Activated CD4-positive, alpha-beta T cell treated with anti-CD3 and anti-CD28 coated beads for 36 hours (primary cell): ENCODE results near the gene COPZ1. TPM values are rescaled to one million over a fixed set of nuclear protein-coding genes. Genes with fewer than 3 reads are reported as not detected.

ENCODE experiments used
- ATAC-seq: fragments of 200-7000 bp; cut with Tn5 transposase; one replicate; pipeline ENCODE4 v1.10.0; 2021; ENCODE audit warnings: mild to moderate bottlenecking, moderate library complexity
- CTCF ChIA-PET: fragments of 350-600 bp; sonication (Branson Sonifier 250); formaldehyde crosslinking; loops from one replicate; lab custom pipeline; 2021; ENCODE audit warnings: antibody characterized with exemption; lab: Charles Lee
- POLR2A ChIA-PET: fragments of 350-600 bp; sonication (Branson Sonifier 250); formaldehyde crosslinking; loops from one replicate; lab custom pipeline; 2021; ENCODE audit warnings: antibody characterized with exemption, inconsistent platforms; lab: Charles Lee
- DNase-seq: peaks from one replicate; pipeline ENCODE4 v3.0.0-alpha.2; 2020
- H3K27ac Mint-ChIP-seq: one replicate; pipeline ENCODE4 v1.8.0; 2021; ENCODE audit warnings: mixed read lengths
- H3K27me3 Mint-ChIP-seq: one replicate; pipeline ENCODE4 v1.8.0; 2021; ENCODE audit warnings: mixed read lengths
- H3K36me3 Mint-ChIP-seq: one replicate; pipeline ENCODE4 v1.8.0; 2021; ENCODE audit warnings: low read depth, mixed read lengths
- H3K4me1 Mint-ChIP-seq: one replicate; pipeline ENCODE4 v1.8.0; 2021; ENCODE audit warnings: mixed read lengths
- H3K4me3 Mint-ChIP-seq: one replicate; pipeline ENCODE4 v1.8.0; 2021; ENCODE audit warnings: mild to moderate bottlenecking, moderate library complexity, mixed read lengths
- H3K9me3 Mint-ChIP-seq: one replicate; pipeline ENCODE4 v1.8.0; 2021; ENCODE audit warnings: low read depth, mixed read lengths
- intact Hi-C, 2 experiments: fragments of 100-400 bp; cut with DNase I in 1 of 2; cut with micrococcal nuclease in 1 of 2; formaldehyde crosslinking; loops; one replicate each; pipeline versions ENCODE4 v1.14.2 to v1.15.1; 2022 to 2024; cut with DNase I, micrococcal nuclease
- total RNA-seq, 2 experiments: library from RNA; stranded (reverse); gene quantifications; one replicate each; pipeline ENCODE4 v1.2.3, GENCODE V29; 2021

COPZ1 gene
- total RNA-seq, 2 experiments from 2014 or later = 95.2 to 98.7 TPM

DNA sequence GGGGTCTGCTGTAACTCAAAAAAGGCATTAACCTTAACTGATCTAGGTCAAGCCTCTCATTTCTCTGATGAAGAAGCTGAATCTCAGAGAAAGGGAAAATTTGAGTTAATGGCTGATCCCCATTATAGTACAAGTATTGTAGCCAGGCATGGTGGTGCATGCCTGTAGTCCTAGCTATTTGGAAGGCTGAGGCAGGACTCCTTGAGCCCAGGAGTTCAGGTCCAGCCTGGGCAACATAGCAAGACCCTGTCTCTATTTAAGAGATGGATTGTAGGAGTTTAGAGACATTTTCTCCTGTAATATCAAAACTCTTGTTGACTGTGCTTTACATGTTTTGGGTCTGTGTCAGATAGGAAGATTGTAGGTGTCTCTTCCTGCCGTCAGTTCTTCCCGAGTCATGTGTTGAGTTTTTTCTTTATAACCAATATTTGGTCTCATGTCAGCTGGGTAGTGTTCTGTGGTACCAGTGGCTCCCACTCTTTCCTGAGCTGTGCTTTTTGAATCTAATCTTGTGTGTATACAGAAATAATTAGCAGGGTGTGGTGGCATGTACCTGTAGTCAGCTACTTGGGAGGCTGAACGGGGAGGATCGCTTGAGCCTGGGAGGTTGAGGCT lies 8.6 kb downstream of the COPZ1 start:
- H3K9me3 Mint-ChIP-seq = no peaks in the 10 kb centered on the region
- intact Hi-C loops = loop anchor here in 1 of 2 experiments (2.0 kb wide), 1 partner anchor 25 kb away; no protein-coding TSS in a partner anchor
- H3K36me3 Mint-ChIP-seq = peaks cover 3% of the 10 kb centered on the region
- ATAC-seq (peak; percentile 73), DNase-seq (no peak)
- H3K27me3 Mint-ChIP-seq = no peaks in the 10 kb centered on the region
- POLR2A ChIA-PET = interaction anchor here (0.6 kb wide), 1 partner anchor 55 kb away, joined by 3 read pairs; no protein-coding TSS in a partner anchor
- H3K4me3 Mint-ChIP-seq = no peak overlapping the region
- peaks cover 41% of the 10 kb centered on the region for H3K4me1 Mint-ChIP-seq
- CTCF ChIA-PET = interaction anchor here (0.6 to 6.9 kb wide), 20 partner anchors 7 to 132 kb away, joined by 3 to 85 read pairs (median 4); partner anchors contain the start of genes COPZ1 and NFE2
- H3K27ac Mint-ChIP-seq = no peak overlapping the region

- Mint-ChIP-seq H3K27me3 (no peaks in the 10 kb centered on the region), H3K9me3 (no peaks in the 10 kb centered on the region), H3K4me3 (no peak overlapping the region), H3K27ac (no peak overlapping the region), H3K4me1 (peaks cover 13% of the 10 kb centered on the region), H3K36me3 (peaks cover 15% of the 10 kb centered on the region)
- ATAC-seq = no peak
- no peak for DNase-seq
- CTCF ChIA-PET = interaction anchor here (0.5 to 6.9 kb wide), 24 partner anchors 10 to 342 kb away, joined by 3 to 85 read pairs (median 7); partner anchors contain the start of genes COPZ1 and NFE2
- POLR2A ChIA-PET = no interaction called here
- intact Hi-C loops = loop anchor here in 1 of 2 experiments (2.0 kb wide), 1 partner anchor 31 kb away; no protein-coding TSS in a partner anchor
These were observed 12.4 kb downstream of the COPZ1 start for GRCh38 chr12:54337280-54337842.

DNA sequence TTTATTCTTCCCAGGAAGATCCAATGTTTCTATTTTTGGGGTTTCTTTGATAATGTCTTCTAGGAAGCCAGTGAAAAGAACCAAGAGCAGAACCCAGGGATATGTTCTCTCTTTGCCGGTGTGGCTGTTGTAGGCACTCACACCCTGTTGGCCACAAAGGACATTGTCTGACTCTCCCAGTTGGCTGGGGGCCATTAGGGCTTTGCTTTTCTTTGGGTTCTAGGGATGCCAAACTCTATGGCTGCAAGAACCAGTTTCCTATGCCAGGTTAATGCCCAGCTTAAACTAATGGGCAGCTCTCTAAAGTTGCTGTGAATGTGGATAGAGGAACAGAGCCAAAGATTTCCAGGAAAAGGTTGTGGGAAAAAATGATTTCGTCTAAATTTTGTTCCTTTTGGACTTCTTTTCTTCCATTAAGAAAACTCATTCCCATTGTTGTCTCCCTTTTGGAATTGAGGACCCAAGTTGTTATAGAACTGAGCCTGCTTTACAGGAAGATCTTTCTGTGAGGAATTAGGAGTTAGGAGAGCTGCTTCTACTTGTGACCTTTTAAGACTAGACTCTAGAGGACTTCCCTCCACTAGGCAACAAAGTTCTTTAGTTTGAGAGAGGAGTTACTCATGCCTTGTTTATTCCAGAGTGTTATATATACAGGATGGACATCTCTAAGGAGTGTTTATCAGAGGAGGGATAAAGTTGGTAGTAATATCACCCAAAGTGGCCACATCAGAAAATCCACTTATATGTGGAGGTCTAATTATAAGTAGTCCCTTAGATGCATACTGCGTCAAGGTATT lies 13.1 kb downstream of the COPZ1 start:
- DNase-seq (no peak), ATAC-seq (no peak)
- Mint-ChIP-seq H3K27ac (no peak overlapping the region), H3K36me3 (peaks cover 18% of the 10 kb centered on the region), H3K4me3 (no peak overlapping the region), H3K9me3 (no peaks in the 10 kb centered on the region), H3K27me3 (no peaks in the 10 kb centered on the region), H3K4me1 (peaks cover 13% of the 10 kb centered on the region)
- POLR2A ChIA-PET = no interaction called here
- CTCF ChIA-PET = interaction anchor here (0.5 to 6.9 kb wide), 23 partner anchors 9 to 1402 kb away, joined by 3 to 85 read pairs (median 7); partner anchors contain the start of genes COPZ1 and NFE2
- intact Hi-C loops = loop anchor here in 1 of 2 experiments (2.0 kb wide), 1 partner anchor 31 kb away; no protein-coding TSS in a partner anchor

GRCh38 chr12:54338698-54339296 lies 13.9 kb downstream of the COPZ1 start:
- POLR2A ChIA-PET = no interaction called here
- intact Hi-C loops = no loop called here
- H3K36me3 Mint-ChIP-seq = peaks cover 23% of the 10 kb centered on the region
- H3K4me1 Mint-ChIP-seq = peaks cover 6% of the 10 kb centered on the region
- H3K4me3 Mint-ChIP-seq = no peak overlapping the region
- ATAC-seq (no peak), DNase-seq (no peak)
- H3K27ac Mint-ChIP-seq = no peak overlapping the region
- CTCF ChIA-PET = interaction anchor here (0.6 to 6.9 kb wide), 7 partner anchors 12 to 1401 kb away, joined by 3 to 85 read pairs (median 7); no protein-coding TSS in a partner anchor
- no peaks in the 10 kb centered on the region for H3K9me3 Mint-ChIP-seq
- no peaks in the 10 kb centered on the region for H3K27me3 Mint-ChIP-seq

DNA sequence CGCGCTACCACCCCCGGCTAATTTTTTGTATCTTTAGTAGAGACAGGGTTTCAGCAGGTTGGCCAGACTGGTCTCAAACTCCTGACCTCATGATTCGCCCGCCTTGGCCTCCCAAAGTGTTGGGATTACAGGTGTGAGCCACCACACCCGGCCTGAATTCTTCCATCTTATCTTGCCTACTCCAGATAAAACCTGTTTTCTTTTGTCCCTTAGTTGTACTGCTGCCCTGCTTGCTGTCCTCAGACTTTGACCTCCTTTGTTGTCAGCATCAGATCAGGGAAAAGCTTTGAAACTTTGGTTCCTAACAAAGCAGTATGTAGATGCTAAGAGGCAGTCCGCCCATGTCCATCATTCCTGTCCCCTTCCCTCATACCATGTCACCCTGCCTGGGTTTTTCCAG lies 15.9 kb downstream of the COPZ1 start:
- Mint-ChIP-seq H3K27ac (no peak overlapping the region), H3K36me3 (peaks cover 34% of the 10 kb centered on the region), H3K9me3 (no peaks in the 10 kb centered on the region), H3K4me1 (peaks cover 5% of the 10 kb centered on the region), H3K4me3 (no peak overlapping the region), H3K27me3 (no peaks in the 10 kb centered on the region)
- intact Hi-C loops = no loop called here
- DNase-seq = no peak
- CTCF ChIA-PET = interaction anchor here (0.7 to 1.5 kb wide), 3 partner anchors 16 to 51 kb away, joined by 4 to 5 read pairs (median 4); partner anchors contain the start of gene COPZ1
- ATAC-seq = no peak
- POLR2A ChIA-PET = no interaction called here

DNA sequence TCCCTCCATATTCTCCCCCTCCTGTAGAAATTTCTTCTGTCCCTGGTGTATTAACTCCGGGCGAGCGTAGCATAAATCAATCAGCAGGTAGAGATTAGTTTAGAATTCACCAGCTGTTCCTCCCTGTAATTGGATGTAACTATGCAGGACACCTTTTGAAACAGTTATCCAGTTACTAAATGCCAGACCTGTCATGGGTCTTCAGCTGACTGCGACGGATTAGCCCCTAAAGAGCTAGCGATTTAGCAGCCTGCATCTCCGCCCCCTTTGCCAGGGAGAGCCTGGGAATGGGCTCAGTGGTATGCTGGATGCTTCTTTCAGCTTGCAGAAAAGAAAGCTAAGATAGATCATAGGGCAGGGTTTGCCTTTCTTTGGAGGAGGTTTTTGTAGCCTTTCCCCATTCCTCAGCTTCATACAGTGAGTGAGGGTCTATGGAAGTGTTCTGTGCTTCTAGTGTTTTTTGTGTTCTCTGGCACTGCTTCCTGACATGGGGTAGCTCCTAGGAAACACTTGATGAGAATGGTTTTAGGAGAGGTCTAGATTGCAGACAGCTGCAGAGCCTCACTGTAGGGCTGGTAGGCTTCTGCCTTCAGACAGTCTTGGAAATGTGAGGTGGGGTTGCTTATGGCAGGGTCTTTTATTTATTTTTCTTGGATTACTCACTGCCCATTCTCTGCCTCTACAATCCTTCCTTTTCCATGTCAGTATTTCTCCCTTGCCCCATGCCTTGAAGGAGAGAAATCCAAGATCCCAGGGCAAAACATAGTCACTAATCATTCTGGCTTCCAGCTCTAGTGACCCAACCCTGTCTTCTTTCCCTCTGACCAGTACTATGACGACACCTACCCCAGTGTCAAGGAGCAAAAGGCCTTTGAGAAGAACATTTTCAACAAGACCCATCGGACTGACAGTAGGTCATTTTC lies 16.7 kb downstream of the COPZ1 start:
- H3K4me3 Mint-ChIP-seq = no peak overlapping the region
- ChIA-PET CTCF (interaction anchor here (0.7 to 1.5 kb wide), 4 partner anchors 18 to 50 kb away, joined by 3 to 9 read pairs (median 4); no protein-coding TSS in a partner anchor), POLR2A (no interaction called here)
- intact Hi-C loops = no loop called here
- H3K27ac Mint-ChIP-seq = no peak overlapping the region
- H3K27me3 Mint-ChIP-seq = no peaks in the 10 kb centered on the region
- ATAC-seq (no peak), DNase-seq (no peak)
- no peaks in the 10 kb centered on the region for H3K9me3 Mint-ChIP-seq
- H3K4me1 Mint-ChIP-seq = peaks cover 5% of the 10 kb centered on the region
- peaks cover 34% of the 10 kb centered on the region for H3K36me3 Mint-ChIP-seq

- CTCF ChIA-PET = interaction anchor here (0.9 kb wide), 1 partner anchor 108 kb away, joined by 3 read pairs; no protein-coding TSS in a partner anchor
- POLR2A ChIA-PET = no interaction called here
- DNase-seq (no peak), ATAC-seq (no peak)
- H3K27me3 Mint-ChIP-seq = no peaks in the 10 kb centered on the region
- H3K27ac Mint-ChIP-seq = no peak overlapping the region
- H3K9me3 Mint-ChIP-seq = no peaks in the 10 kb centered on the region
- peaks cover 22% of the 10 kb centered on the region for H3K4me1 Mint-ChIP-seq
- H3K36me3 Mint-ChIP-seq = peaks cover 43% of the 10 kb centered on the region
- intact Hi-C loops = no loop called here
- H3K4me3 Mint-ChIP-seq = no peak overlapping the region
These were observed 24.1 kb downstream of the COPZ1 start for GRCh38 chr12:54349036-54349435.

GRCh38 chr12:54349679-54350078 lies 24.7 kb downstream of the COPZ1 start:
- DNase-seq = no peak
- H3K36me3 Mint-ChIP-seq = peaks cover 41% of the 10 kb centered on the region
- no peaks in the 10 kb centered on the region for H3K27me3 Mint-ChIP-seq
- H3K4me1 Mint-ChIP-seq = peaks cover 22% of the 10 kb centered on the region
- CTCF ChIA-PET = interaction anchor here (0.9 to 1.7 kb wide), 3 partner anchors 16 to 107 kb away, joined by 3 to 5 read pairs (median 4); no protein-coding TSS in a partner anchor
- ATAC-seq = no peak
- intact Hi-C loops = no loop called here
- H3K4me3 Mint-ChIP-seq = no peak overlapping the region
- POLR2A ChIA-PET = no interaction called here
- H3K9me3 Mint-ChIP-seq = no peaks in the 10 kb centered on the region
- no peak overlapping the region for H3K27ac Mint-ChIP-seq

GRCh38 chr12:54350743-54351142 lies 25.8 kb downstream of the COPZ1 start:
- Mint-ChIP-seq H3K27me3 (no peaks in the 10 kb centered on the region), H3K9me3 (no peaks in the 10 kb centered on the region), H3K4me1 (peaks cover 22% of the 10 kb centered on the region), H3K27ac (no peak overlapping the region), H3K36me3 (peaks cover 34% of the 10 kb centered on the region), H3K4me3 (no peak overlapping the region)
- no peak for DNase-seq
- intact Hi-C loops = no loop called here
- CTCF ChIA-PET = interaction anchor here (0.6 to 1.7 kb wide), 5 partner anchors 8 to 111 kb away, joined by 3 to 11 read pairs (median 4); no protein-coding TSS in a partner anchor
- POLR2A ChIA-PET = interaction anchor here (0.8 to 1.0 kb wide), 2 partner anchors 8 to 12 kb away, joined by 3 read pairs; no protein-coding TSS in a partner anchor
- ATAC-seq = no peak

DNA sequence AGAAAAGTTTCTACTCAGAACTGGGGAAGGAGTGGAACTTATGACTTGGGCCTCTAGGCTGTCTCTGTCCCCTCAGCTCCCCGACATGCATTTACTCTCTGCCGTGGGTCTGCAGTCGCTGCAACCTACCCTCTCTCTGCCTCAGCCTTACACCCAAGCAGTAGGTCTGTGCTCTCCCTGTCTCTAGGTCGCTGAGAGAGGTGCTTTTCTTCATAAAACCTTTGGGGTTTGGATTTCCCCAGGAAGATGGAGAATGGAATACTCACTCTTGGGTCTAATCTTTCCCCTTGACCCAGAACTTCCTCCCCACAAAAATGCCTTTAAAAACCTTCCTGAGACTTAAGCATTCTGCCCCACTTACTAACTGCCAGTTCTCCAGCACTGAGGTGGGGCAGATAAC lies 26.4 kb downstream of the COPZ1 start:
- POLR2A ChIA-PET = interaction anchor here (0.6 to 1.0 kb wide), 3 partner anchors 8 to 120 kb away, joined by 3 to 5 read pairs (median 3); no protein-coding TSS in a partner anchor
- Mint-ChIP-seq H3K4me1 (peaks cover 22% of the 10 kb centered on the region), H3K27ac (no peak overlapping the region), H3K4me3 (no peak overlapping the region), H3K9me3 (no peaks in the 10 kb centered on the region), H3K36me3 (peaks cover 34% of the 10 kb centered on the region), H3K27me3 (no peaks in the 10 kb centered on the region)
- CTCF ChIA-PET = interaction anchor here (0.6 to 2.0 kb wide), 6 partner anchors 8 to 176 kb away, joined by 3 to 11 read pairs (median 4); no protein-coding TSS in a partner anchor
- DNase-seq (no peak), ATAC-seq (no peak)
- intact Hi-C loops = no loop called here
